ENCODE measurements around the gene CYP4F22.
A peak's percentile ranks its signal among the peaks of the same experiment; 100 is the strongest.
"Not testable (repeated sequence)": the region's sequence is repeated elsewhere in the genome, so short reads cannot be mapped to it uniquely, and the experiment has no call there.

The CYP4F22 gene

DNA sequence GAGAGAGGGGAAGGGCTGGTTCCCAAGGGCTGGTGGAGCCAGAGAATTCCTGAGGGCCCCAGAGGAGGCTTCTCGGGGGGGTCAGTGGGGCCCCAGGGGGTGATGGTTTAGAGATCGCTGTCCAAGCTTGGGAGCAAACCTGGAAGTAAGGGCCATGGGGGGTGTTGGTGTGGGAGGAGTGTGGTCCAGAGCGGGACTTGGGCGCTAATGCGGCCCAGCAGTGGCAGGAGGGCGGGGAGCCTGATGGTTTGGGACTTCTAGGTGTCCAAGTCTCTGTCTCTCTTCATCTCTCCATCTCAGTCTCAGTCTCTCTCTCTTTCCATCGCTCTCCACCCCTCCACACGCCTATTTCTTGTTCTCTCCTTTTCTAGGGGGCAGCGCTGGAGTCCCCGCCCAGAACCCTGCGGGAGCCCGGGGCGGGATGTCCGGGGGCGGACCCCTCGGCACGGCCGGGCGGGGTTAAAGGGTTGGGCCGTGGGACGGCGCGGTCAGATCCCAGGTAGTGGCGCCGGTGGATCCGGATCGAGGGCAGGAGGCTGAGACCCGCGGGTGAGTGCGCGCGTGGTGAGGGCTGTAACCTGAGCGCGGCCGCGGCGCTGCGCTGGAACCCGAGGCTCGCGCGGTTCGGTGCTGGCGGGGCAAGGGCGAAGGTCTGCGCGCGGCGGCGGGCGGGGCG, at the start of gene CYP4F22:
TSS of gene CYP4F22 (plus strand) at position 491 of the 676 bp plus-strand sequence. CDS start 16,812 bp downstream, outside the sequence.
- DNase-seq, result no peak

DNA sequence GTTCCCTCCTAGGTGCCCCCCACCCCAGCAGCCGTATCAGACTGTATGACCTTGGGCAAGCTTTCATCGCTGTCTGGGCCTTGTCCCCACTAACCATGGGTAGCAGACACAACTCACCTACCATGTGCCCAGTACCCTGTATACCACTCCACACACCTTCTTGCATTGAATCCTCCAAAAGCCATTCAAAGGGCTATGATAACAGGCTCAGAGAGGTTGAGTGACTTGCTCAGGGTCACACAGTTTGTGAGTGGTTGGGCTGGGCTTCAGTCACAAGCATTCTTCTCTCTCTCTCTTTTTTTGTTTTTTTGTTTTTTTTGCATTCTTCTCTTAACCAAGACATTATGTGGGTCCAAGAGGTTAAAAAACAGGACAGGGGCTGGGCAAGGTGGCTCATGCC, 46.6 kb upstream of the CYP4F22 start:
- DNase-seq, result no peak

DNA sequence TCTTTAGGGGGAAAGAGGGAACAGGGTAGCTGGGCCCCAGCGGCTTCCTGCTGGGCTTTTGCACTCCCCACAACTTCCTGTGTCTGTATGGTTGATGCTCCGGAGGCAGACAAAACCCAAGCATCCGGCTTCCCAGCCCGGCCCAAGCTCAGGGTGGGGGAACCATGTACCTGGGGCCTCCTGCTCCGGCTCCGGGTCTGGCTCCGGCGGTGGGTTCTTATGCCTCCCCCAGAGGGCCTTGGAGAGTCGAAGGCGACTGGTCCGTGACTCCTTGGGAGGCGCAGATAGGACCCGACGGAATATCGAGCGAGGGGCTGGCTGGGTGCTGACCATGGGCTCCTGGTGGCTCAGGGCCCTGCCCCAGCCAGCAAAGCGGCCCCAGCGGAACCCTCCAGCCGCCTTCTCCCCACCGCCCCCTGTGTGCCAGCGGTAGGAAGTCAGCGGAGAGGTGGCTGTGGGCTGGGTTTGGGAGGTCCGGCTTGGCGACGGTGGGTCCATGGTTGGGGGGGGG, 44.4 kb upstream of the CYP4F22 start:
- DNase-seq, result peak; percentile 60 to 70

DNA sequence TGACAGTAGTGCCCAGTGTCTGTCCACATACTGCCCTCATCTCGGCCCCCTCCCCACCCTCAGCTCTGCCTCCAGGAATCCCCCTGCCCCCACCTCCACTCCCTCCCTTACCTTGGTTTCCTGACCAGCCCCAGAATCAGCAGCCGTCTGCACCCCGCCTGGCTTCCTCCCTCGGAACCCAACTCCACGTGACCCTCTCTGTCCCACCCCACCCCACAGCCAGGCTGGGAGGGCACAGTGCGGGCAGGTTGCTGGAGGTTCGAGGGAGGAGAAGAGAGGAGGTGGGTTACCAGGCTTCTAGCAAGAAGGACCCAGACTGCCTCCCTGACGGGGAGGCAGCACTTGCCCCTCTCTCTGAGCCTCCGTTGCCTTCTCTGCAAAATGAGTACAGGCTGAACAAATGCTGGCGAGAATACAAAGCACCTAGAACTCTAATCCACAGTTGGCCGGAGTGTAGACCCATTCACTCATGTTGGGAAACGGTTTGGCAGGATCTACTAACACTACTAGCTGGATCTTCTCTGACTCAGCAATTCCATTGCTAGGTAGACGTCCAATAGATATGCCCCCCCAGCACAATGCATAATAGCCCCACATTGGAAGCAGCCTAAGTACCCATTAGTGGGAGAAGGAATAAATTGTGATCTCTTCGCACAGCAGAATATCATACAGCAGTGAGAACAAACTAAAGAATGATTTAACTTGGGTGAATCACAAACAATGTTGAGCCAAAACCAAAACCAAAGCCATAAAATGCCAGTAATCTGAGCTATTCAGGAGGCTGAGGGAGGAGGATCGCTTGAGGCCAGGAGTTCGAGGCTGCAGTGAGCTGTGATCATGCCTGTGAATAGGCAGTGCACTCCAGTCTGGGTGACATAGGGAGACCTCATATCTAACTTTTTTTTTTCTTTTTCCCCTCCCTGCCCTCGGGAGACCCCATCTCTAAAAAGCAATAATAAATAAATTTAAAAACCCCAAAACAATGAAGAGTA, 43.6 kb upstream of the CYP4F22 start, which contains the start of gene RASAL3:
TSS of gene RASAL3 (minus strand) at position 151 of the 992 bp plus-strand sequence. CDS start 186 bp downstream, outside the sequence.
- peak; percentile 26 to 40 for DNase-seq

DNA sequence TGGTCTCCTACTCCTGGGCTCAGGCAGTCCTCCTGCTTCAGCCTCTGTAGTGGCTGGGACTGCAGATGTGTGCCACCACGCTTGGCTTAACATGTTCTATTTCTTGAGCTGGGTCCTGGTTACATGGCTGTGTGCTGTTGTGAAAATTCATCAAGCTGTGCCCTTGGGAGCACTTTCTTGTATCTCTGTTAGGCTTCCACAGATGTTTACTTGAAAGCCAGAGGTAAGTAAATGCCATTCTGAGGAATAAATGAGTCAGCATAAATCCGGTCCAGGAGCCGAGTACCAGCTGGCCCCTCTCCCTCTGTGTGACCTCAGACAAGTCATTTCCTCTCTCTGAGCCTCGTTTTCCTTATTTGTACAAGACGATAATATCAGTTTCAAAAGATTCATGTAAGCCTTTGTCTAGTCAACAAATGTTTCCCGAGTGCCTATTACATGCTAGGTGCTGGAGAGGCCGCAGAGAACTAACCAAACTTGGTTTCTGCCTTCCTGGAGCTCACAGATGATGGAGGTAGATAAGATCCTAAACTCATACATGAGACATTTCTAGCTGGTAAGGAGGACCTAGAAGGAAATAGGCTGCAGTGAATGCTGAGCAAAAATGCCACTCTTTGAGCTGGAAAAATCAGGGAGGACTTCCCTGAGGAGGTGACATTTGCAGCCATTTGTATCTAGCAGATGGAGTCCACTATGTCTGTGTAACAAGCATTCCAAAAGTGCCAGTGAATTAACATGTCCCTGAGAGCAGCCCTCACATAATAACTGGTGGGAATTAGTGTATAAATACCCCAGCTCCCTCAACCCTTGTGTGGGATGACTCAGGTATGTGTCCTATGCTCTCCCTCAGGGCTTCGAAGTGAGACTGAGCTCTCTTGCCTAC, 41.2 kb upstream of the CYP4F22 start:
- DNase-seq, result peak in 1 of 2 experiments; percentile 8

DNA sequence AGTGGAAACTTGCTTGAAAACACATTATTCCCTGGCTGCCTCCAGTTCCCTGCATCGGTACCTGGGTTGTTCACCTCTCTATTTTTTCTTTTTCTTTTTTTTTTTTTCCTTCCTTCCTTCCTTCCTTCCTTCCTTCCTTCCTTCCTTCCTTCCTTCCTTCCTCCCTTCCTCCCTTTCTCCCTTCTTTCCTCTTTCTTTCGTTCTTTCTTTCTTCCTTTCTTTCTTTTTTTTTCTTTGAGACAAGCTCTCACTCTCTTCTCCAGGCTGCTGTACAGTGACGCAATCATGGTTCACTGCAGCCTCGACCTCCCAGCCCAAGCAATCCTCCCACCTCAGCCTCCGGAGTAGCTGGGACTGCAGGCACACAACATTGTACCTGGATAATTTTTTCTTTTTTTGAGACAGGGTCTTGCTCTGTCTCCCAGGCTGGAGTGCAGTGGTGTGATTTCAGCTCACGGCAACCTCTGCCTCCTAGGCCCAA, 40.6 kb upstream of the CYP4F22 start:
- DNase-seq, result no peak

DNA sequence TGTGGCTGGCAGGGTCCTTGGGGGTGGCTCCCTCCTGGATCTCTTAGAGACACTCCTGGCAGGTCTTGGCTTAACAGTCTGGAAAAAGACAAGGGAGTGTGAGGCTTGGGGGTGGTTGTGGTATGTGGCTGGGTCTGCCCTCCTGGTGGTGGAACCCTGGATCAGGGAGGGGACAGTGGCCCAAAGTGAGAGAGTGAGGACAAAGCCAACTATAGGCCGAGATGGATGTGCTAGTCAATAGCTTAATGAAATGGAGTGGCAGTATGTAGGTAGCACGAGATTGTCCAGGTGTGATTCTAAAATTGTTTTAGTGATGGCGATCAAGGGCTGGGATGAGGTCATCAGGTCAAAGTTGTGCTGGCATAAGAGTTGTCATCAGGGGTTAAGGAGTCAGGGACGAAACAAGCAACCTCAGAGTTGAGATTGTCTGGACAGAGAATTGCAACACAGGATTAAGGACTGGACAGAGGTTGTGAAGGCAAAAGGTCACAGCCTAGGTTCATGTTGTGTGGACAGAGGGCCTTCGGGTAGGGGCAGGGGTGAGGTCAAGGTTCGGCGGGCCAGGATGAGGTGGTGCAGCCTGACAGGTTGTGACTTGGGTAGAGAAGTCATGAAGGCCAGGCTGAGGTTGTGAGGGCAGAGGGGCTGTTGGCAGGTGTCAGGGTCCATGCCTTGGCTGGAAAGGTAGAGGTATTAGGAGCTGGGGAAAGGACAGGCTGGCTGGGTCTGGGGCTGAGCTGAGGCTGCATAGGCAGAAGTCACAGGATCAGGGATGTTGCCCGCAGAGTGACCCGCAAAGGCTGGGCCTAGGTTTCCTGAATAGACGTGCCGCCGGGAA, 39.4 kb upstream of the CYP4F22 start:
- DNase-seq, result peak in 1 of 2 experiments; percentile 9

DNA sequence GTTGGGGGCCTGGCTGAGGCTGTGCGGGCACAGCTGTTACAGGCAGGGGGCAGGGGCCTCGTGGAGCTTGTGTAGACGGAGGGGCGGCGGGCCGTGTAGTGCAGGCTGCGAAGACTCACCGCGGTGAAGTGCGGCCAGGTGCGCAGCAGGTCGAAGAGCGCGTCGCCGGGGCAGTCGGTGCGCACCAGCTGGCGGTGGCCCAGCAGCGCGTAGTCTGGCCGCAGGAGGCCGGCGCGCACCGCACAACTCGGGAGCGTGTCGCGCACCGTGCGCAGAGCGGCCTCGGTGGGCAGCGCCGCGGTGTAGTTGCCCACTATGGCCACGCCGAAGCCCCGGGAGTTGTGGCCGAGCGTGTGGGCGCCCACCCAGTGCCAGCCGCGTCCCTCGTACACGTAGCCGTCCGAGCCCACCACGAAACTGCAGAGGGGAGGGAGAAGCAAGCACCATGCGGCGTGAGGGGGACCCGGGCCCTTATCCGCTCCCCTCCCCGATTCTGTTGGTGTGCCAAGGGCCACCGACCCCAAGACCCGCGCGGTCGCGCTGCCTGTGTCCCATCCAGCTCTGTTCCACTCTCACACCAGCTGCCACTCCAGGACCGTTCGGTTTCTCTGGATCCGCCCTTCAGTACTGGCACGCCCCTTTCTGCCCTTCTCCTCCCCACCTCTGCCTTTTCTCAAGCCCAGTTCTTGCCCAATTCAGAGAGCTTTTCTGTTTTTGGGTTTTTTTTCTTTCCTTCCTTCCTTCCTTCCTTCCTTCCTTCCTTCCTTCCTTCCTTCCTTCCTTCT, 38.6 kb upstream of the CYP4F22 start:
- DNase-seq, result no peak

DNA sequence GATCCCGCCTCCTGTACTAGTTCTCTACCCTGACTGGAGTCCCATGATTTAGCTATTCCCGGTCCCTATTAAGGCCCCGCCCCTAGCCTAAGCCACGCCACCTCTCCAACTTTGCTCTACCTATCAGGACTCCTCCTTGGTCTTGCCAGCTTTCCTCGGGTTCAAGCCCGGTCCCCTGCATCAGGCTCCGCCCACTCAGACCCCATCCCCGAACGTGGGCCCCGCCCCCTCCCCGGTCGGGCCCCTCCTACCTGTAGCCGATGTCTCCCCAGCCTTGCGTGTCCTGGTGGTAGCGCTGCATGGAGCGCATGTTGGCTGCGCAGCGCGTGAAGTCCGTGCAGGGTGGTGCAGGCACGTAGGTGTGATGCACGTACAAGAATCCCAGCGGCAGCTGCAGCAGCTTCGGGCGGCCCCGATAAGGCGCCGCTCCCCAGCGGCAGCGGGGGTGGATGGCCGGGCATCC, 36.7 kb upstream of the CYP4F22 start:
- no peak for DNase-seq

DNA sequence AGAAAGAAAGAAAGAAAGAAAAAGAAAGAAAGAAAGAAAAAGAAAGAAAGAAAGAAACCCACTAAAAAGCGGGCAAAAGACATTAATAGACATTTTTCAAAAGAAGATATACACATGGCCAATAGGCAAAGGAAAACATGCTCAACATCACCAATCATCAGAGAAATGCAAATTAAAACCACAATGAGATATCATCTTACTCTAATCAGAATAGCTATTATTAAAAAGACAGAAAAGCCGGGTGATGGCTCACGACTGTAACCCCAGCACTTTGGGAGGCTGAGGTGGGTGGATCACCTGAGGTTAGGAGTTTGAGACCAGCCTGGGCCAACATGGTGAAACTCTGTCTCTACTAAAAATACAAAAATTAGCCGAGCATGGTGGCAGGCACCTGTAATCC, 34.5 kb upstream of the CYP4F22 start:
- DNase-seq, result not testable (repeated sequence)

DNA sequence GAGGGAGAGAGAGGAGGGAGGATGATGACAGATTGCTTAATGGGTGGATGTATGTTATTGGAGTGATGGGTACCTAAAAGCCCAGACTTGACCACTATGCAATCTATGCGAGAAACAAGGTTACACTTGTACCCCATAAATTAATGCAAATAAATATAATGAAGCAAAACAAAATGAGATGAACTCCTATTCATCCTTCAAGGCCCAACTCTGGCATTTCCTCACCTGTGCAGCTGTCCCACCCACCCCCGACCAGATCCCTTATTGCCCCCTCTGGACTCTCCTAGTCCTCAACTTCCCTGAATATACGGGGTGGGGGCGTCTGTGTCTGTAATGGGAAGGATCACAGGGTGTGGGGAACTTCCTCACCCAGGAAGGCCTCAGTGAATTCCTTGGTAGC, 33.2 kb upstream of the CYP4F22 start:
- no peak for DNase-seq

DNA sequence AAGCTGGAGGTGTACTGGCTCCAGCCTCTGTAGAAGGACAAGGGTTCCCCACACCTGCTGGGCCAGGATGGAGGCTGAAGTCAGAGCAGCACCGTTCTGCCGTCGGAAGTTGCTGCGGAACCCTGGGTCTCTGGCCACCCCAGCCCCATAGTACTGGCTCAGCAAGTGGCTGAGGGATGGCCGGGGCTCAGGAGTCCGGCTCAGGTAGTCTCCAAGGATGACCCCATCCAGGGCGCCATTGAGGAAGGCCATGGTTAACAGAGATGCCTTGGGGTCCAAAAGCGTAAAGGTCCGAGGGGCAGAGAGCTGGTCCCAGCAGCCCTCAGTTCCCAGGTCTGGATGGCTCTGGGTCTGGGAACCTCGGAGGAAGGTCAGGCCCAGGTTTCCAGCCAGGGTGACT, 32.7 kb upstream of the CYP4F22 start:
- no peak for DNase-seq

DNA sequence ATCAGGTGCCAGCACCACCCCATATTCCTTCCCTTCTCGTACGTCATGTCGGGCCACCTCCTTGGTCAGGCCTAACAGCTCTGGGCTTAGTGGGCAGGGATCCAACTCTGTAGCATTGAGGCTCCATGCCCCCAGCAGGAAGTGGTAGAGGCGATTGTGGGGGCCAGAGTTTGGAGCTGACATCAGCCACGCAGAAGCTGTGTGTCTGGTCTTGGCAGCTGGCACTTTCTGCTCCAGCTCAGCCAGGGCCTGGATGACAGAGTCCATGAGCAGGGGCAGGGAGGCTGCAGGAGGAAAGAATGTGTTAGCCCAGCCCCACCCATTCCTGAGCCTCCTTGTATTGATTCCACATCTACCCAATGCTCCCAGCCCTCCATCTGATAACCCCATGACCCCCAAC, 32.0 kb upstream of the CYP4F22 start:
- no peak for DNase-seq

DNA sequence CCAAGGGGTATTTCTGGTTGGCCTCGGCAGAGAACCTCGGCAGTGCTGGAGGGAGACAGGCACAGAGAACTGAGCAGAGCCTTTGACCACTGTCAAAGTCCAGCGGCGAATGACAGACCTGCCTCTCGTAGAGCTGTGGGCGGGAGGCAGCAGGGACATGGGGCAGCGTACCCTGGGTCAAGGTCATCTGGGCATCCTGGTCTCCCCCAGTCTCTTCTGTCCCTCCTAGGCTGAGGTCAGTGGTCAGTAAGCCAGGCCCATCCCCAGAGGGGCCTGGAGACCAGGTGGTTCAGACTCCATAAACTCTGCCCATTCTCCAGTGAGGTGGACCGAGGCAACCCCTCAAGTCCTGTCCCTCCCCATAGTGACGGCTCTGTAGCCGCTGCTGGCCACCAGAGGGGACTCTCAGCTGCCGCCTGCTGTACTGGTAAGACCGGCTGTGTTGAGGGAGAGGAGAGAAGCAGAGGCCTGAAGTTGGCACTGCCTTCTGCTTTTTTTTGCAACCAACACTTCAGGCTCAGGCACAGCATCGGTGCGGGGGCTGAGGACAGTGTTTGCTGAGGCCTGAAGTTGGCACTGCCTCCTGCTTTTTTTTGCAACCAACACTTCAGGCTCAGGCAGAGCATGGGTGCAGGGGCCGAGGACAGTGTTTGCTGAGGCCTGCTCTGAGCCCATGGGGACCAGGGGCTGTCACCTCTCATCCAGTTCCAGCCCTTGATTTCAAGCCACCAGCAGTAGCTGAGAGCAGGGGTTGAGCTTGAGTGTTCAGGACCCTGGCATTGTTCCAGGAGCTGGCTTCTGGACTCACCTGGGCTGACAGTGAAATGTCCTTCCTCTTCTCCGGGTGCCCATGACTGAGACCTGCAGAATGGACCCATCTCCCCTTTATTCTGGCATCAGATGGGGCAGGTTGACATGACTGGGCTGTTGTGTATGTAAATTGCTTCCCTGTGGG, 28.7 kb upstream of the CYP4F22 start, which contains the start of gene PGLYRP2:
TSS of gene PGLYRP2 (minus strand) at position 111 of the 955 bp plus-strand sequence. CDS start 130 bp downstream, outside the sequence.
- DNase-seq, result peak; percentile 50 to 57

DNA sequence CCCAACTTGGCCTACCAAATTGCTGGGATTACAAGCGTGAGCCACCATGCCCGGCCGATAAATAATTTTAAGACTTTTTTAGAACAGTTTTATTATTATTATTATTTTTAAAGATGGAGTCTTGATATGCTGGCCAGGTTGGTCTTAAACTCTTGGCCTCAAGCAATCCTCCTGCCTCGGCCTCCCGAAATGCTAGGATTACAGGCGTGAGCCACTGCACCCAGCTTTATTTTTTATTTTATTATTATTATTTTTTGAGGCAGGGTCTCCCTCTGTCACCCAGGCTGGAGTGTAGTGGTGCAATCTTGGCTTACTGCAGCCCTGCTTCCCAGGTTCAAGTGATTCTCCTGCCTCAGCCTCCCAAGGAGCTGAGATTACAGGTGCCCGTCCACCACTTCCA, 27.3 kb upstream of the CYP4F22 start:
- DNase-seq, result not testable (repeated sequence)

DNA sequence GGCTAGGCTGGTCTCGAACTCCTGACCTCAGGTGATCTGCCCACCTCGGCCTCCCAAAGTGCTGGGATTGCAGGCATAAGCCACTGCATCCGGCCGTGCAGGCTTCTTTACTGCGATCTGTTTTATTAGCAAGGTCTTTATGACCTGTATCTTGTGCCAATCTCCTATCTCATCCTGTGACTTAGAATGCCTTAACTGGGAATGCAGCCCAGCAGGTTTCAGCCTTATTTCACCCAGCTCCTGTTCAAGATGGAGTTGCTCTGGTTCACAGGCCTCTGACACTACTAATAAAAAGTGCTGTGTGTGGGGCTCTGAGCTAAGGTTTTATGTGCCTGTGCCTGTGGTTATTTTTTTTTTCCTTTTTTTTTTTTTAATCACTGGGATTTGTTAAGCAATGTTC, 22.6 kb upstream of the CYP4F22 start:
- DNase-seq, result not testable (repeated sequence)

DNA sequence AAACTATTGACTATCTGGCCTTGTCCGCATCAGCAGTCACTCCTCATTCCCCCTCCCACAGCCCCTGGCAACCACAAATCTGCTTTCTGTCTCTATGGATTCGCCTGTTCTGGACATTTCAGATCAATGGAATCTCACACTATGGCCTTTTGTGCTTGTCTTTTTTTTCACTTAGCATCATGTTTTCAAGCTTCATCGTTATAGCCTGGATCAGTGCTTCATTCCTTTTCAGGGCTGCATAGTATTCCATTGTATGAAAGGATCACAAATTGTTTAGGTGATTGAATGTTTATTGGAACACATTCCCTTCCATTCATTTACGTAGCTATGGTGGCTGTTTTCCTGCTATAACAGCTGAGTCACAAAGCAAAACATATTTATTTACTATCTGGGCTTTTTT, 21.3 kb upstream of the CYP4F22 start:
- DNase-seq, result no peak

DNA sequence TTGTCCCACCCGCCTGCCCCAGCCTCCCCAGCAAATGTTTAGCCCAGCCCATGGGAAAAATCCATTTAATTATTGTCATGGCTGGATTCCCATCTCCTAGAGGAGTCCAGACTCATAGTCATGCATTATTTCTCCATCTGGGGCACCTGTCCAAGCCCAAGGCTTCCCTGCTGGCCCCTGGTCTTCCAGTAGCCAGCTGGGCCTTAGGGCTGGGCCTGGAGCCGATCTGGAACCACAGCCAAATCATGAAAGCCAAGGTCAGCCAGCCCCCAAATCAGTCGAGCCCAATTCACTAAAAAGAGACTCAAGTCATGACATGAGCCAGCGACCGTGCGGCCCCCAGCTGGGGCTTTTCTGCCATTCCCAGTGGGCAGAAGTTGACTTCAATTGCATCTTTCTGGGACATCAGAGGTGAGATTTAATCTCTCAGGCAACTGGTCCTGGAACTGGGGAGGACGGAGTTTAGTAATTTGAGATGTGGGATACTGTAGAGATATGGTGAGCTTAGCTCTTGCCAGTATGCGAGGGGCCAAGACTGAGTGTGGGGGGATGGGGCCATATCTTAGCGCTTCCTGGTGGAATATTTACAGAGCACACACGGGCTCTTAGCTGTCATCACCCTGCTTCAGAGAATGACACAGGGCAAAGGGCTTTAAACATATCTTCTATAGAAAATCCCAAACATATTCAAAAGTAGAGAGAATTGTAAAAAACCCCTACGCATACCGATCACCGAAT, 19.7 kb upstream of the CYP4F22 start:
- DNase-seq, result no peak

Measured in AML-193 (cell line).